NB4 (cell line): Measurements from ENCODE around the gene NAA80.
"Not testable (repeated sequence)": the region's sequence is repeated elsewhere in the genome, so short reads cannot be mapped to it uniquely, and the experiment has no call there.

Experiments
- MYC ChIP-seq: IDR thresholded peaks from 2 replicates; pipeline ENCODE4 v1.6.1; 2011; ENCODE audit warnings: low read depth, low read length
- TF ChIP-seq, protein P1 (sequence below): IDR thresholded peaks from one replicate; pipeline ENCODE4 v1.5.1; 2012; ENCODE audit warnings: low read depth, low read length

DNA sequence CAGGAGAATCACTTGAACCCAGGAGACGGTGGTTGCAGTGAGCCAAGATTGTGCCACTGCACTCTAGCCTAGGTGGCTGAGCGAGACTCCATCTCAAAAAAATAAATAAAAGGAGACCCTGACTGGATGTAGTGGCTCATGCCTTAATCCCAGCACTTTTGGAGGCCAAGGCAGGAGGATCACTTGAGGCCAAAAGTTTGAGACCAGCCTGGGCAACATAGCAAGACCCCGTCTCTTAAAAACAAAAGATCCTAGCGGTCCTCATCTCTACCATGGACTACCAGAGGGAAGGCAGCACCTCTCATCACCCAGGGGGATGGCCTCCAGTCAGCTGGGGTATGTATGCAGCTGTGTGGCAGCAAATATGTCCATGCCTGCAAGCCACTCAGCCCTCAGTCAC is 37.0 kb downstream of the NAA80 start:
- TF ChIP-seq, protein P1, sequence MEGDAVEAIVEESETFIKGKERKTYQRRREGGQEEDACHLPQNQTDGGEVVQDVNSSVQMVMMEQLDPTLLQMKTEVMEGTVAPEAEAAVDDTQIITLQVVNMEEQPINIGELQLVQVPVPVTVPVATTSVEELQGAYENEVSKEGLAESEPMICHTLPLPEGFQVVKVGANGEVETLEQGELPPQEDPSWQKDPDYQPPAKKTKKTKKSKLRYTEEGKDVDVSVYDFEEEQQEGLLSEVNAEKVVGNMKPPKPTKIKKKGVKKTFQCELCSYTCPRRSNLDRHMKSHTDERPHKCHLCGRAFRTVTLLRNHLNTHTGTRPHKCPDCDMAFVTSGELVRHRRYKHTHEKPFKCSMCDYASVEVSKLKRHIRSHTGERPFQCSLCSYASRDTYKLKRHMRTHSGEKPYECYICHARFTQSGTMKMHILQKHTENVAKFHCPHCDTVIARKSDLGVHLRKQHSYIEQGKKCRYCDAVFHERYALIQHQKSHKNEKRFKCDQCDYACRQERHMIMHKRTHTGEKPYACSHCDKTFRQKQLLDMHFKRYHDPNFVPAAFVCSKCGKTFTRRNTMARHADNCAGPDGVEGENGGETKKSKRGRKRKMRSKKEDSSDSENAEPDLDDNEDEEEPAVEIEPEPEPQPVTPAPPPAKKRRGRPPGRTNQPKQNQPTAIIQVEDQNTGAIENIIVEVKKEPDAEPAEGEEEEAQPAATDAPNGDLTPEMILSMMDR, result not testable (repeated sequence)
- not testable (repeated sequence) for TF ChIP-seq MYC
